NCI-H2107 treated with DMSO at 0.1 percent for 48 hours (cell line): ENCODE results near the gene RGL2.

Experiments used
- DNase-seq: peaks from one replicate; lab custom pipeline; 2025; ENCODE audit not compliant: unreplicated experiment; lab: John Stamatoyannopoulos, UW

RGL2 gene

GRCh38 chr6:33241968-33242367 is 56.8 kb downstream of the RGL2 start:
- DNase-seq: no peak
